GM19239 (cell line): ENCODE measurements around the gene AGAP3.

Source experiments
- DNase-seq: peaks from one replicate; pipeline ENCODE4 v3.0.0; 2011; ENCODE audit warnings: low spot score; ENCODE audit not compliant: insufficient read length
- FAIRE-seq: peaks from 2 replicates; lab custom pipeline; 2011; peaks lifted over from hg19 to GRCh38; lab: Jason Lieb, UNC

The AGAP3 gene

DNA sequence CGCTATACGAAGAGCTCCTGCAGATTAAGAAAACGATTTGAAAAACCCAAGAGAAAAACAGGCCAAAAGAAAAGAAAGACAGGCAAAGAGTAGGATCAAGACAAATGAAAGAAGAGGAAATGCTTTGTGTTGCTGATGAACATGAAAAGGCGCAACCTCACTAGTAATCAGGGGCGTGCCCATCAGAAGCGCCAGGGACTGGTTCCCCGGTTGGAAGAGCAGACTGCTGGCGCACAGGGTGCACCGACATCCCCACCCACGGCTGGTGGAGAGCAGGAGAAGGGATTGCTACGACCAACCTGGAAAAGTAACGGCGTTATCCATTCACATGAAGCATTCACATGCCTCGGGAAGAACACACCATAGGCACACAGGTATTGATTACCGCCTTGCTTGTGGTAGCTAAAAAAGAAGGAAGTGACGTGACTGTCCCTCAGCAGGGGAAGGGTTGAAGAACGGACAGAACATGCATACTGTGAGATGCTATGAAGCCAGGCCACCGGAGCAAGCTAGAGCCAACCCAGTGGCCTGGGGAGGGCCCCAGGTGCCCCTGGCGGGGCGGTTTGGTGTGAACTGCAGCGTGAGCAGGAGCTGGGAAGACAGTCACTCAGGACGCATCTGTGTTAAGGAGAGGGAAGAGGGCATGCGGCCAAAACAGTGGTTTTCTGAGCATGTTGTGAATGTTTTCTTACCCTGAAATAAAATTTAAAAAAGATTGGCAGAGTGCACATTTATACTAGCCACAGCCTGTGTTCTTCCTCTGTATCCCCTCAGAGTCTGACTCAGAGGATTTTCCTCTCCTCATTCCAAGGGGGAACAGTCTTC lies 18.3 kb downstream of the AGAP3 start:
- no peak for DNase-seq
- no peak for FAIRE-seq

DNA sequence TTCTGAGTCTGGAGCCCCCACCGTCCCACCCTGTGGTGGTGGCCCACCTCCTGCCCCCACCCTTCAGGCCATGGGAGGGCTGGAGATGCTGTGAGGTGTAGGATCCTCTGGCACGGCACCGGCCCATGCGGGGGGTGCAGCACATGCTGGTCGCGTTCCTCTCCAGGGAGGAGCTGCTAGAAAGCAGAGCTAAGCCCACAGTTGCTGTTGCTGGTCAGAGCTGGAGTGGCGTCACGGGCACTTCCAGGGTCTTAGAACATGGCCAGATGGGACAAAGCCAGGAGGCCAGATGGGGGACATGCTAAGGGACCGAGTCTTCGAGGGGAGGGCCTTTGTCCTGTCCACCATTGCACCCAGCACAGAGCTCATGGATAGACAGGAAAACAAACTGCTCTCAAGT lies 21.6 kb downstream of the AGAP3 start:
- no peak for FAIRE-seq
- no peak for DNase-seq

DNA sequence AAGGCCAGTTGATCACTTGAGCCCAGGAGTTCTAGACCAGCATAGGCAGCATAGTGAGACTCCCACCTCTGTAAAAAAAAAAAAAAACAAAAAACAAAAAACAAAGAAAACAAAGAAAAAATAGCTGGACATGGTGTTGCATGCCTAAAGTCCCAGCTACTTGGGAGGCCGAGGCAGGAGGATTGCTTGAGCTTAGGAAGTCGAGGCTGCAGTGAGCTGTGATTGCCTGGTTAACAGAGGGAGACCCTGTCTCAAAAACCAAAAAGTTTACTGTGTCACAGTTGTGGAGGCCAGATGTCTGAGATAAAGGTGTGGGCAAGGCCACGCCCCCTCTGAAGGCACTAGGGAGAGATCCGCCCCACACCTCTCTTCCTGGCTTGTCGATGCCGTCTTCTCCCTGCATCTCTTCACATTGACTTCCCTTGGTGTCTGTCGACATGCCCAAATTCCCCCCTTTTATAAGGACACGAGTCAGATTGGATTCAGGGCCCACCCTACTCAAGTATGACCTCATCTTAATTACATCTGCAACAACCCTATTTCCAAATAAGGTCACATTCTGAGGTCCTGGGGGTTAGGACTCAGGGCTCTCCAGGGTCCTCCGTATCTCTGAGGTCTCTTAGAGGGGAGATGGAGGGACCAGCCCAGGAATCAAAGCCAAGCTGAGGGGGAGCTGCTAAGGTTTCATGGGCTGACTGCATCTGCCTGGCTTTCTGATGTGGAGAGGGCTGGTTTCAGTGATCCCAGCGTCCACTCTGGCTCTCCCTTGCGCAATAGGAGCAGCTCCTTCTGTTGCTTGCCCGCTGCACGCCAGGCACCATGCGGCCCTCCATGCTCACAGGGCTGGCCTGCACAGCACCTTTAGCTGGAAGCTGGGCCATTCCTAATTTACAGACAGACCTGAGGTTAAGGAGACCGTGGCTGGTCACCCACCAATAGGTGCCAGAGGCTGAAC lies 23.1 kb downstream of the AGAP3 start:
- no peak for FAIRE-seq
- DNase-seq, result no peak

DNA sequence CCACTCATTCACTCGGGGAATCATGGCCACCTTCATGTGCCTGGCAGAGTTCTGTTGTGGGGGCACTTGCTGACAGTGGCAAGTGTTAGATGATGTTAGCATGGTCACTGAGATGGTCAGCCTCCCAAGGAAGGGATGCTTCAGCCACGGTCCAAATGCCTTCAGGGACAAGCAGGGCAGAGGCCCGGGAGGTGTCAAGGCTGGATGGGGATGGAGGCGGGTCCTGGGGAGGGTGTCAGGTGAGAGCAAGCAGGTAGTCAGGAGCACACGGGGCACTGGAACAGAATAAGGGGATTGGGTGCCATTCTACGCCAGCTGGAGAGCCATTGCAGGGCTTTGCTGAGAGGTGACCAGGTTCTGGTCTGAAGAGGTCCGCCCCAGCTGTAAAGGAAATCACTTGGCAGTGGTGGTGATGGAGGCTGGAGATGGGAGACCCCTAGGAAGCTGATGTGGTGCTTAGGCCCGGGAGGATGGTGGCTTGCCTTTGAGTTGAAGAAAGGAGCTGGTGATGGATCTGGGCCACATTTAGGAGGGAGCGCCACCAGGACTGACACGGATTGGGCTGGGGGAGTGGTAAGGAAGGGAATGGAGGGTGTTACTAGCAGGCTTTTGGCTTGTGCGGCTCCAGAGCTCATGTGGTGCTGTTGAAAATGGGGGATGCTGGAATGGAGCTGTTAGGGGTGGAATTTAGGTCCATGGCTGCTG lies 24.1 kb downstream of the AGAP3 start:
- FAIRE-seq (no peak), DNase-seq (no peak)

DNA sequence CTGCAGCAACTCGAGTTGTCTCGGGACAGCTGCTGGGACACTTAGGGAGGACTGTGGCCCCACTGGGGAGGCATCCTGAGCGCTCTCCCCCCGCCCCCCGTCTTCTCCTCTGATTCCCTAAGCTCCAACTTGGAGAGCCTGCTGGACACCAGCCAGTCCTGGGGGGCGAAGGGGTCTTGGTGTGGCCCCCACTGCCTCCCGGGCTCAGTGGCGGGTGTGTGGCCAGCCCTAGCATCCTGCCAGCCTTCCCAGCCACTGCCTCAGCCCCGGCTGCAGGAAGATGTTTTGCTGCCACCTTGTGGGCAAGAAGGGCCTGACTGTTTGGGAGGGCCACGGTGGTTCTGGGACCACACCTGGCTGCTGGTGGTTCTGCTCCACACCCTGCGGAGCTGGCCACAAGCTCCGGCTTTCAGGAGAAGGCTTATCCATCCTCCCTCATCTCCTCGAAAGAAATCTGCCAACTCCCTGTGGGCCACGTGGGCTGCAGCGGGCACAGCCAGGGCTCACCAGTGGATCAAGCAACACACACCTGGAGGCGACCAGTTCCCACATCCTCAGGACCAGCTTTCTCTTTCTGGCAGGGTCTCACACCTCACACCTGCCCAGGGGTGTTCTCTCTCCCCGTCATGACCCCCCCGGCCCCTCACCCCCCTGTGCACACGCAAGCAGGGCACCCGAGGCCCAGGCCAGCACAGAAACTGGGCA lies 24.8 kb downstream of the AGAP3 start:
- FAIRE-seq, result peak; percentile 96
- DNase-seq, result peak; percentile 97

DNA sequence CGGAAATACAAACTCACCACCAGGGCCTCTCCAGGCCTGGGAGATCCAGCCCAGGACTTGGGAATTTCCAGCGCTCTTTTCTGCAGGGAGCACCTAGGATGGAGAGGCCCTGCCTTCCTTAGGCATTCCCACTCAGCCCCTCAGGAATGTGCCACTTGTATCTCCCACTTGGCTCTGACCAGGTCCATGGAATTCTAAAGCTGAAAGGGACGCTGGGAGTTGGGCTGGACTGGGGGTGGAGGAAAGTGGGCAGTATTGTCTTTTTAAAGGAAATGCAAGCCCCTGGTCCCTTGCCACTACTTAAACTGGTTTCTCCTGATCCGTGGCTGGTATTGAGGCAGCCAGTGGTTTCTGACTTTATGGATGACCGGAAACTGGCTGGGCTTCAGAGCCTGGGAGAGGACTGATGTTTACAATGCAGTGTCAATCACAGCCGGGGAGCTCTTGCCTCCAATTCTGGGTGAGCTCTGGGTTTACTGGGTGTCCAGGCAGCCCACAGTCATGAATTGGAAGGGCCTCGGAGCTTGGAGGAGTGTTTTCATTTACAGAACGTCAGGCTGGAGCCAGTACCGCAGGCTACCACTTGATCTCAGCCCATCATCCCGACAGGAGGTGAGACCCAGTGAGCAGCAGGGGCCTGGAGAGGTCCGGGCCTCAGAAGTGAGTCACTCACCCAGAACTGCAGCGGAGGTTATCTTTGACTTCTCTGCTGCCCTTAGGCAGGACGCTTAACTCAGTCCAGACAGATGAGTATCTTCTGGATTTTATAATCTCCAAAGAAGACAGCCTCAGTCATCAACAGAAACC lies 27.3 kb downstream of the AGAP3 start:
- FAIRE-seq (no peak), DNase-seq (no peak)

DNA sequence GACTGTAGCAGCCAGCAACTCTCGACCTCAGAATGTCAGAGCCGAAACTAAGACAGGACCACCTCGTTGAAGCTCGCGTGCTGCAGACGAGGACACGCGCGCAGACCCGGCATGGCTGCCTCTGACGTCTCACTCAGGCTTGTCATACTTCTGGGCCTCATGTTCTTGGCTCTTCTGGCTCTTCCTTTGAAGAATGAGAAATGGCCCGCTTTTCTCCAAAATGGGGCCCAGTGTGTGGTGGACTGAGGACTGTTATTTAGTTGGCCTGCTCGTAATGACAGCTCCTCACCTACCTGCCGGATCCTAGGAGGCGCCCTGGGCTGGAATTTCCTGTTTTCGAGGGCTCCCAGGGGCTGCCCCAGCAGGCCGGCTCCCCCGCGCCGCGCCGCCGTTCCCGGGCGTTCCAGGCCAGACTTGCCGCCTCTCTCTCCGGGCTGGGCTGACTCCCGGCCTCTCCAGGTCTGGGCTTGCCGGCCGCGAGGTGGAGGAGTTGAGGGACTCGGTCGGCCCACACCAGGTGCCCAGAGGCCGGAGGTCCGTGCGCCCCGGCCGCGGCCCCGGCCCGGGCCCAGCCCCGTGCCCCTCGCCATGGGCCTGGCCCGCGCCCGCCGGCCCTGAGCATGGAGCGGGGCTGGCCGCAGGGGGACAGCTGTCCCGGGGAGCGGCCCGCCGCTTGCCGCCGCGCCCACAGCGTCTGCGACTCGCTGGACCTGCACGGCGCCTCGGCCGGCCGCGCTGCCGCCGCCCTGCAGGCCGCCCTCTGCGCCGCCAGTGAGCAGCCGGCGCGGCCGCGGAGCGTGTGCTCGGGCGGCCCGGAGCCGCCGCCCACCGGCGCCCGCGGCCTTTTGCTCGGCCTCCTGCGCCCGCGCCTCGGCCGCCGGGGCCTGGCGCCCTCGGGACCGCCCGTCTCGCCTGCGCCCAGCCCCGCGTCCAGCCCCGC lies 28.1 kb downstream of the AGAP3 start:
- no peak for DNase-seq

DNA sequence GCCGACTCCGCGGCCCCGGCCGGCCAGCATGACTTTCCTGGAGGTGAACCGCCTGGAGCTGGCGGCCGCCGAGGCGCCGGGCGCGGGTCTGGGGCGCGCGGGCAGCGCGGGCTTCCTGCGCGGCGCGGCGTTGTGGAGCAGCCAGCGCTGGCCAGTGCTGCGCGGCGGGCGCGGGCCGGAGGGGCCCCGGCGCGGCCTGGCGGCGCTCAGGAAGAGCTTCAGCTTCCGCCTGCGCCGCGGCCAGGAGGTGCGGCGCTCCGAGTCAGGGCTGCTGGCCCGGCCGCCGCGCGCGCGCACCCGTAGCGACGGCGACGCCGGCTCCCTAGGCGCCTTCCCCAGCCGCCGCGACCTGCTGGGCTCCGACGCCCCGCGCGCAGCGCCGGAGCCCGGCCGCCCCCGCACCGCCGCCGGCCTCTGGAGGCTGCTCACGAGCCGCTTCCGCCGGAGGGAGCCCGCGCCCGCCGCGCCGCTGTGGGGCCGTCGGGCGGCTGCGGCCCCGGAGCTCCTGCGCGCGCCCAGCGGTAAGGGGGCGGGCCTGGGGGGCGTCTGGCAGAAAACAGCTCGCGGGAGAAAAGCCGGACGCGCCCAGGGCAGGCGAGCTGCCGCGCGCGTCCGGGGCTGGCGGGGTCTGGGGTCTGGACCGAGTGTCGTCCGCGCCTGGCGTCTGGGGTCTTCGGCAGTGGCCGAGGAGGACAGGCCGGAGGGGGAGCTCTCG lies 29.0 kb downstream of the AGAP3 start:
- DNase-seq (peak; percentile 80), FAIRE-seq (no peak)

More for the DNA sequence above, 28.1 kb downstream of the AGAP3 start:
- no peak for FAIRE-seq

DNA sequence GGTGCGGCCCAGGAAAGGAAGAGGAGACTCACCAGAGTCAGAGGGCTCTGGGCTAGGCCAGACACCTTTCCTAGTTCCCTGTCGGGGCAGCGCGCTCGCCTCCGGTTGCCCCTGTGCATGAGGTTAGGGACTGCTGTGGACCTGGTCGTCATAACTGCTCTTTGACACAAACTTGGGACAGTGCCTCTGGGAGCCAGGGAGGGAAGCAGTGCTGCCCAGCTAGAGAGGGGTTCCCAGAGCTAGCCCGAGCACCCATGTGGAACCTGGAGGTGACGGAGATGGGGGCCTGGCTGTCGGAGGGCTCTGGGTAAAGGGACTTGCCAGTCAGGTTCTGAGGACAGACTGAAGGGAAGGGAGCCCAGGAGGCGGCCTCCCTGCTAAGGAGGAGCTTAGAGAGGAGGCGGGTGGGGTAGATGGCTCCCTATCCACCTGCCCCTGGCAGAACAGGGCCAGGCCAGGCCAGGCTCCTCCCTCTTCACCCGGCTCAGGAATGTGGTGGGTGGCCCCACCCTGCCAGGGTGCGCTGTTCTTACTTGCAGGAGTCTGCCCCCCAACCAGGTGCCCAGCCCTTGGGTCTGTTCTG lies 29.7 kb downstream of the AGAP3 start:
- FAIRE-seq, result no peak
- DNase-seq, result no peak

DNA sequence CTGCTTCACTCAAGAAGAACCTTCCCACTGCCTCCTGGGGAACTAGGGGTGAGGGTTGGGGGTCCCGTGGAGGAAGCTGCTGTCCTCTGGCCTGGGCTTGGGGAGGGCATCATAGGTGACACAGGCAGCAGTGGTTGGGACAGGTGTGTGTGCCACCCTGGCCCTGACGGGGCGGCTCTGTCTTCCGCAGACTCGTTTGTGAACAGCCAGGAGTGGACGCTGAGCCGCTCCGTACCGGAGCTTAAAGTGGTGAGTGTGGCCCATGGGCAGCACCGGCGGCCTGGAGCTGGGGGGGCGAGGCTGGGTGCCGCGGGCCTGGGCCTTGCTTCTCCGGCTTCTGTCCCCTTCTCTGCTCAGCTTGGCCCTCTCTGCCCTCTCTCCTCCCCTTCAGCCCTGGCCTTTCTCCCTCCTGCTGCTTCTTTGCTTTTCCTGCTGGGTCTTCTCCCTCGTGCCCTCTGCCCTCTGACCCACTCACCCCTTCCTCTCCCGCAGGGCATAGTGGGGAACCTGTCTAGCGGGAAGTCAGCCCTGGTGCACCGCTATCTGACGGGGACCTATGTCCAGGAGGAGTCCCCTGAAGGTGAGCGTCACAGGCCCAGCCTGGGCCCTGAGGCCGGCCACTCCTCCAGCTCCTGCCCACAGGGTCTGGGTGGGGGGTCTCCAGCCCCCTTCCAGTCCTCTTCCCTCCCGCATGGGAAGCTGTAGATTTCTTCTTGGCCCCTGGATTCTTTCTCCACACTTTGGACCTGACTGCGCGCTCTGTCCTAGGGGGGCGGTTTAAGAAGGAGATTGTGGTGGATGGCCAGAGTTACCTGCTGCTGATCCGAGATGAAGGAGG lies 30.5 kb downstream of the AGAP3 start:
- no peak for FAIRE-seq

DNA sequence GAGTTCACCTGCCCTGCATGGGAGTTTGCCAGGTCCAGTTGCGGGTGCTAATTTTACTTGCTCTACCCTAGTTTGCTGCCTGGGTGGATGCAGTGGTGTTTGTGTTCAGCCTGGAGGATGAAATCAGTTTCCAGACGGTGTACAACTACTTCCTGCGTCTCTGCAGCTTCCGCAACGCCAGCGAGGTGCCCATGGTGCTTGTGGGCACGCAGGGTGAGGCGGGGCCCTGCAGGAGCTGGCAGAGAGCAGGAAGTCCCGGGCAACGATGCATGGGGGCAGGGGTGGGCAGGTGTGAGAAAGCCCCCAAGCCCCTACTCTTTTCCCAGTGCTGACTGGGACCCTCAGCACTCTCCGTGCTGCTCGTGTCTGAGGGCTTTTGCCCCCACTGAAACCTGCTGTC lies 31.3 kb downstream of the AGAP3 start:
- FAIRE-seq, result no peak
- DNase-seq, result no peak

More for the DNA sequence above, 30.5 kb downstream of the AGAP3 start:
- DNase-seq, result no peak

DNA sequence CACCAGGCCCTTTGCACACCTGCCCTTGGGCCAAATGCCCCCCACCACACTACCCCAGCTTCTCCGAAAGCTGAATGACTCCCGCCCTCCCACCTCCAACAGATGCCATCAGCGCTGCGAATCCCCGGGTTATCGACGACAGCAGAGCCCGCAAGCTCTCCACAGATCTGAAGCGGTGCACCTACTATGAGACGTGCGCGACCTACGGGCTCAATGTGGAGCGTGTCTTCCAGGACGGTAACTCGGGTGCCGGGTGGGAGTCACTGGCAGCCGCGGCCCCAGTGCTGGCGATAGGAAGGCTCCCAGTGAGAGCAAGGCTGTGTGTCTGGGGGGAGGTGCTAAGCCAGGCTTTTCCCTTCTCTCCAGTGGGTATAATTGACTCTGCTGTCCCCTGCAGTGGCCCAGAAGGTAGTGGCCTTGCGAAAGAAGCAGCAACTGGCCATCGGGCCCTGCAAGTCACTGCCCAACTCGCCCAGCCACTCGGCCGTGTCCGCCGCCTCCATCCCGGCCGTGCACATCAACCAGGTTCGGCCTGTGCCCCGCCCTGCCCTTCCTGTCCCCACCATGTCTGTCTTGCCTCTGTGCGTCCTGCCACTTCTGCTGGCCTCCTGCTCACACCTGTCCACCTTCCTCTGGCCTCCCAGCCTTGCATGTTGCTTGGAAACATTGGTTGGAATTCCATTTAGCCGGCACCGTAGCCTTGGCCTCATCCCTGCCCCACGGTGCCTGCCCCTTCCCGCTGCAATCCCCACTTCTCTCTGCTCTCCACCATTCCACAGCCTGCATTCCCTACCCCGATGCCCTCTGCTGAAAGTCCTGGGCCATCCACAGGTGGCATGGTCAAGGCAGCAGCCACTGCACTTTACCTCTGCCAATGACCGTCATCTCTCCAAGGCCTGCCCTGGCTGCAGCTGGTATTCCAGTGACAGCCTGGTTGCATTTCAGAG lies 32.1 kb downstream of the AGAP3 start:
- FAIRE-seq (no peak), DNase-seq (no peak)

DNA sequence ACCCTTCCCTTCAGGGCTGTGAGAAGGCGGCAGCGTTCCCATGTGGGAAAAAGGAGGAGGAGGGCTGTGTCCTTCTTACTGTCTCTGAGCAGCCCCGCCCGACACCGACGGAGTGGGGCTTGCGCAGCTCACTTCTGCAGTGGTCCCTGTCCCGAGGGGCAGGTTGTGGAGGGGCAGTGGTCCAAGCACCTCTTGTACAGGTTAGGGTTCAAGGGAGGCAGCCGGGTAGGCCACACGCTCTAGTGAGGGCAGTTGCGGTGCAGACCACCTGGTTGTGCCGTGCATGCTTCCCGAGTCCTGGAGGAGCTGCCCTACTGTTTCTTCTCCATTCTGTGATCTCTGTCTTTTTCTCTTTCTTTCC lies 32.8 kb downstream of the AGAP3 start:
- FAIRE-seq (no peak), DNase-seq (no peak)

DNA sequence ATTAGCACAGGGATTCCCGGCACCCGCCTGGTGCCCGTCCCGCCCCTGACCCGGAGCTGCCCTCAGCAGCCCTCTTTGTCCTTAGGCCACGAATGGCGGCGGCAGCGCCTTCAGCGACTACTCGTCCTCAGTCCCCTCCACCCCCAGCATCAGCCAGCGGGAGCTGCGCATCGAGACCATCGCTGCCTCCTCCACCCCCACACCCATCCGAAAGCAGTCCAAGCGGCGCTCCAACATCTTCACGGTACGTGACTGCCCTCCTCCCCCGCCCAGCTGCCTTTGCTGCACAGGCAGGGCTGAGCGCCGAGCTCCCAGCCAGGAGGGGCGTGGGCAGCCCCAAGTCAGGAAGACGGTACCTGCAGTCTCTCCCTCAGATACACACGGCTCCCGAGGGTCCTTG lies 33.6 kb downstream of the AGAP3 start:
- FAIRE-seq (no peak), DNase-seq (no peak)

DNA sequence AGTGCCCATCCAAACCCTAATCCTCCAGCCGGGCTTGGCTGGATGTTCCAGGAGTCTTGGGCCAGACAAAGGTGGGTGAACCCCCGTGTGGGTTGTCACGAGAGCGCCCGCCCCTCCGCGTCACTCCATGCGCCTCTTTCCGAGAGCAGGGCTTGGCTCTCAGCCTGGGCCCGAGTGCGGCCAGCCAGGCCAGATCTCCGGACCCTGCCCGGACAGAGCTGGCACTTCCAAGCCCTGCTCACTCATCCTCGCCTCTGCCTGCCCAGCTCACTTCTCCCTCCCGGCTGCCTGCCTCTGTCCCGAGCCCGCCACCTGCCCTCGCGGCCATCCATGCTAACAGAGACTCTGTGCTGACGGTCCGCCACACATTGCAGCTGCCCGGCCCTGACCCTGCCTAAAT lies 34.6 kb downstream of the AGAP3 start:
- no peak for FAIRE-seq
- no peak for DNase-seq
